OCI-LY7 (cell line): ENCODE measurements around the gene RNF183. TPM values are rescaled to one million over a fixed set of nuclear protein-coding genes. Genes with fewer than 3 reads are reported as not detected.

Experiments used
- BruUV-seq: library from RNA; stranded (reverse); fragments of 400-500 nt; replicated peaks from 2 replicates; lab custom pipeline; 2021; lab: Mats Ljungman, UMichigan
- CTCF ChIA-PET: fragments of 300-600 bp; sonication (Branson Sonifier 250); formaldehyde crosslinking; loops from one replicate; lab custom pipeline; 2022; ENCODE audit warnings: antibody characterized with exemption; ENCODE audit not compliant: unreplicated experiment; lab: Charles Lee
- POLR2A ChIA-PET: fragments of 300-600 bp; sonication (Branson Sonifier 250); formaldehyde crosslinking; loops from one replicate; lab custom pipeline; 2022; ENCODE audit warnings: antibody characterized with exemption; lab: Charles Lee
- DNase-seq: peaks from one replicate; pipeline ENCODE4 v3.0.0-alpha.2; 2015; ENCODE audit warnings: low spot score
- H2AFZ ChIP-seq: fragments of 200-600 bp; sonication (generic), shearing (Covaris generic); 2 replicates; pipeline ENCODE4 v1.6.1; 2014; ENCODE audit warnings: mild to moderate bottlenecking, antibody characterized with exemption, low read length, moderate library complexity
- H3K27ac ChIP-seq: fragments of 200-600 bp; sonication (generic); 2 replicates; pipeline ENCODE4 v1.5.1; 2014; ENCODE audit warnings: mixed run types, low read depth, mild to moderate bottlenecking, moderate library complexity, low read length, inconsistent platforms; ENCODE audit not compliant: poor library complexity, severe bottlenecking
- H3K36me3 ChIP-seq: fragments of 200-600 bp; sonication (generic); 2 replicates; pipeline ENCODE4 v1.6.1; 2014; ENCODE audit warnings: mild to moderate bottlenecking, antibody characterized with exemption, low read length, moderate library complexity, mixed read lengths; ENCODE audit not compliant: insufficient read depth
- H3K4me1 ChIP-seq: fragments of 200-600 bp; sonication (generic); 2 replicates; pipeline ENCODE4 v1.5.1; 2014; ENCODE audit warnings: mild to moderate bottlenecking, low read length; ENCODE audit not compliant: insufficient read depth, poor library complexity, severe bottlenecking
- H3K4me2 ChIP-seq: fragments of 200-600 bp; sonication (generic); 2 replicates; pipeline ENCODE4 v1.6.1; 2014; ENCODE audit warnings: mild to moderate bottlenecking, low read length
- H3K4me3 ChIP-seq: fragments of 200-600 bp; sonication (generic); 2 replicates; pipeline ENCODE4 v1.5.1; 2014; ENCODE audit warnings: mild to moderate bottlenecking, low read depth, low read length; ENCODE audit not compliant: poor library complexity, severe bottlenecking
- H3K79me2 ChIP-seq: fragments of 200-600 bp; sonication (generic); 2 replicates; pipeline ENCODE4 v1.6.1; 2016; ENCODE audit warnings: low read depth, mild to moderate bottlenecking, low read length, moderate library complexity, mixed read lengths; ENCODE audit not compliant: insufficient read depth
- H3K9me2 ChIP-seq: fragments of 200-600 bp; sonication (generic); 2 replicates; pipeline ENCODE4 v1.6.1; 2016; ENCODE audit warnings: mild to moderate bottlenecking, low read length, mixed read lengths; ENCODE audit not compliant: insufficient read depth
- H3K9me3 ChIP-seq: fragments of 200-600 bp; sonication (generic); 2 replicates; pipeline ENCODE4 v1.6.1; 2014; ENCODE audit warnings: mild to moderate bottlenecking, mixed run types, low read length, mixed read lengths
- H4K20me1 ChIP-seq: fragments of 200-600 bp; sonication (generic); 2 replicates; pipeline ENCODE4 v1.6.1; 2014; ENCODE audit warnings: mild to moderate bottlenecking, antibody characterized with exemption, low read length, moderate library complexity, mixed read lengths; ENCODE audit not compliant: insufficient read depth
- CTCF ChIP-seq: fragments of 200-600 bp; sonication (generic); conservative IDR thresholded peaks from 2 replicates; pipeline ENCODE4 v1.5.1; 2014; ENCODE audit warnings: mild to moderate bottlenecking, antibody characterized with exemption, low read length, moderate library complexity, mixed read lengths
- EZH2phosphoT487 ChIP-seq: fragments of 200-600 bp; sonication (generic); IDR thresholded peaks from 2 replicates; pipeline ENCODE4 v1.6.1; 2018; ENCODE audit warnings: low read depth, borderline replicate concordance, mild to moderate bottlenecking, mixed run types, antibody characterized with exemption, low read length, moderate library complexity, mixed read lengths
- intact Hi-C: fragments of 100-400 bp; cut with micrococcal nuclease; formaldehyde crosslinking; loops from one replicate; pipeline ENCODE4 v1.10.0; 2022; ENCODE audit not compliant: unreplicated experiment
- total RNA-seq, 2 experiments: library from RNA; depleted of rRNA in 1 of 2; stranded (reverse); fragments of >200 nt in 1 of 2; shearing (Covaris generic) in 1 of 2; gene quantifications; 2 replicates each; pipeline ENCODE4 v1.2.3, GENCODE V29; 2014 to 2022

RNF183 gene
- total RNA-seq, 2 experiments from 2014 or later, result not detected

GRCh38 chr9:113290052-113290607 is 13.0 kb downstream of the RNF183 start:
- Histone ChIP-seq H3K36me3 (peaks cover 88% of the 10 kb centered on the region), H4K20me1 (0 out of 2 replicates have a peak, but pooled peaks cover 4% of the 10 kb centered on the region), H3K4me1 (no peaks in the 10 kb centered on the region), H3K79me2 (no peaks in the 10 kb centered on the region), H3K9me2 (no peaks in the 10 kb centered on the region), H3K27ac (no peak overlapping the region), H3K4me3 (no peak overlapping the region), H2AFZ (no peak overlapping the region), H3K4me2 (no peak overlapping the region), H3K9me3 (no peaks in the 10 kb centered on the region)
- DNase-seq, result no peak
- TF ChIP-seq EZH2phosphoT487, result no peak
- no peak for TF ChIP-seq CTCF
- POLR2A ChIA-PET, result interaction anchor here (0.5 to 1.1 kb wide), 6 partner anchors 10 to 597 kb away, joined by 3 to 6 read pairs (median 4); partner anchors contain the start of genes ALAD, CDC26, PRPF4 and WDR31
- CTCF ChIA-PET, result no interaction called here
- intact Hi-C loops, result no loop called here
- no TSS peak for BruUV-seq

- Histone ChIP-seq H3K4me2 (no peak overlapping the region), H3K79me2 (no peaks in the 10 kb centered on the region), H3K4me3 (no peak overlapping the region), H2AFZ (no peak overlapping the region), H3K27ac (no peak overlapping the region), H3K36me3 (peaks cover 96% of the 10 kb centered on the region), H3K4me1 (no peaks in the 10 kb centered on the region), H3K9me3 (no peaks in the 10 kb centered on the region), H4K20me1 (0 out of 2 replicates have a peak, but pooled peaks cover 4% of the 10 kb centered on the region), H3K9me2 (no peaks in the 10 kb centered on the region)
- POLR2A ChIA-PET, result no interaction called here
- intact Hi-C loops, result no loop called here
- BruUV-seq, result no TSS peak
- CTCF ChIA-PET, result no interaction called here
- no peak for DNase-seq
- no peak for TF ChIP-seq EZH2phosphoT487
- TF ChIP-seq CTCF, result no peak
These were observed 14.1 kb downstream of the RNF183 start for GRCh38 chr9:113289091-113289490.

GRCh38 chr9:113281356-113281755 is 21.8 kb downstream of the RNF183 start:
- intact Hi-C loops, result no loop called here
- H2AFZ ChIP-seq, result no peak overlapping the region
- CTCF ChIA-PET, result no interaction called here
- H3K36me3 ChIP-seq, result peaks cover 90% of the 10 kb centered on the region
- H3K27ac ChIP-seq, result no peak overlapping the region
- H3K4me2 ChIP-seq, result no peak overlapping the region
- POLR2A ChIA-PET, result no interaction called here
- no peak for TF ChIP-seq EZH2phosphoT487
- no peak for TF ChIP-seq CTCF
- no peaks in the 10 kb centered on the region for H3K9me3 ChIP-seq
- H3K4me1 ChIP-seq, result peaks cover 20% of the 10 kb centered on the region
- no peak overlapping the region for H3K4me3 ChIP-seq
- no peaks in the 10 kb centered on the region for H3K9me2 ChIP-seq
- peaks cover 23% of the 10 kb centered on the region for H3K79me2 ChIP-seq
- DNase-seq, result no peak
- no TSS peak for BruUV-seq
- peaks cover 2% of the 10 kb centered on the region; the same call in 1 of the 2 replicates for H4K20me1 ChIP-seq
